ENCODE measurements around the gene MCRIP1. TPM values are rescaled to one million over a fixed set of nuclear protein-coding genes. Genes with fewer than 3 reads are reported as not detected.

Gene MCRIP1
- total RNA-seq, 1 donor = 65.2 TPM

DNA sequence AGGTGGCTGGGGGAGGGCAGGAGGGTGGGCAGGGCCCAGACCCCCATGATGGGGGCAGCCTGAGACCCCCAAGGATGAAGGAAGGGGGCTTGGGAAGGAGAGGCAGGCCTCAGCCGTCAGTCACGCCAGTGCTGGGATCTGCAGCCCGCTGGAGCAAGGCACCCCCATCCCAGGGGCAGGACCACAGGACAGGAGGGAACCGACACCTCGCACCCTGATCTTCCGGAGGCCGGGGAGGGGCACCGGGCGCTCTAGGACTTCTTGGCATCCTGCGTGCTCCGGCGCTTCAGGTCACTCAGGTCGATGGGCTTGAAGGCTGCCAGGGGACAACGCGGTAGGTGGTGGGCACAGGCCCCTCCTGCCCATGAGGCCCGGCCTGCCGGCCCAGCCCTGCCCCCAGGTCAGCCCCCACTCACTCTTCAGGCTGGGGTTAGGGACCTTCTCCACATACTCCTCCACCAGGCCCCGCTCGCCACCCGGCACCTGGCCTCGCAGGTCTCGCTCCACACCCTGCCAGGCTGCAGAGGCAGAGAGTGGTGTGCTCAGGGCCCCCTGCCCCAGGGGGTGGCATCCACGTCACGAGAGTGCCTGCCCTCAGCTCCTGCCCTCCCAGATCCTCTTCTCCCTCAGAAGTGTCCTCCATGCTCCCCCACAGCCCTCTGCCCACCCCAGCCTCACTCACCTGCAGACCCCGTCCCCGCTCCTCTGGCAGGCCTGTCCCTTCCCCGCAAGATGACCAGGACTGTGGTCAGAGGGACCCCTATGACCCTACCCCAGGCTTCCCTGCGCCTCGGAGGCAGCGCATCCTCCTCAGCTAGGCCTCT is 9.9 kb downstream of the MCRIP1 start:
- no peak for DNase-seq (ENCODE audit: low read depth in 2 of 3, low spot score in 2 of 3)

DNA sequence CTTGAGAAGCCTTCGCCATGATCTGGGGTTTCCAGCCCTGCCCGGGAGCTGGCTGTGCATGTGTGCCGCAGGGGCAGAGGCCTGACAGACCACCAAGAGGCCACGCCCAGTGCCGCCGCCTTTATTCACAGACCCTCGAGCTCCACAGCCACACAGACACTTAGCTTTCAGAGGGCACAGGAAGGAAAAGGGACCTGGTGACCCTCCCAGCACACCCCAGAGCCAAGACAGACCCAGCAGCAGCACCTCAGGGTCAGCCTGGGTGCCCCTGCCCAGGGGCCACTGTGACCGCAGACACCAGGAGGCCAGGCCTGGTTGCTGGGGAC is 10.8 kb downstream of the MCRIP1 start:
- DNase-seq (ENCODE audit: low read depth in 2 of 3, low spot score in 2 of 3) = no peak

GRCh38 chr17:81821603-81822311 is 11.3 kb downstream of the MCRIP1 start:
- DNase-seq (ENCODE audit: low read depth in 2 of 3, low spot score in 2 of 3) = no peak

DNA sequence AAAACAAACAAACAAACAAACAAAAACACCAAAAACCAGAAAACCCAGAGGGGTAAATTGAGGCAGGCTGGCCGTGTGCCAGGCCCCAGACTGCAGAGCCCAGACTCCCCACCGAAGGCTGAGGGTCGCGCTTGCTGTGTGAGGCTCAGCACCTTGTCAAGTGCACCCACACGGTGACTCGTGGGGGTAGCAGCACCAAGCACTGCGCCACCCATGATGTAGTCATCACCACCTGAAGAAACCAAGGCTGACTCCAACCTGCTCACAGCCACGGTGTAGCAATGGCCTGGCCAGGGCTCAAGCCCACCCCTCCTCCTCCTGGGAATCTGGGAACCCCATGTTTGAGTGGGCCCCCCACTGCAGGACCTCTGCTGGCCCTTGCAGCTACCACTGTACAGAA is 11.9 kb downstream of the MCRIP1 start:
- DNase-seq (ENCODE audit: low read depth in 2 of 3, low spot score in 2 of 3) = no peak

DNA sequence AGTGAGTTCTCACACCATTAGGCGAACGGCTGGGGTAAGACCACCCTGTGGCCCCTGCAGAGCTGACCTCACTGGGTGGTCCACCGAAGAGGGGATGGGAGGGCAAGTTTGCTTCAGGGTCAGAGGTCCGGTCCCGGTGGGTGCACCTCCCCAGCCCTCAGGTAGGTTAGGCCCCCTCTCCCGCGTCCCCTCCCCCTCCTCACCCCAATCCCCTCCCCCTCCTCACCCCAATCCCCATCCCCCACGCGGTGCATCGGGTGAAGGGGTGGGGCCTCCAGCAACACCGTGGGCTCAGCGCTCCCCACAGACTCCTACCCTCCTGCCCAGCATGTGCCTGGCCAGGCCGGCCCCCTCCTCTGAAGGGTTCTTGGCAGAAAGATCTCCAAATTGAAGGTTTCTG is 13.4 kb downstream of the MCRIP1 start:
- DNase-seq (ENCODE audit: low read depth in 2 of 3, low spot score in 2 of 3) = no peak

DNA sequence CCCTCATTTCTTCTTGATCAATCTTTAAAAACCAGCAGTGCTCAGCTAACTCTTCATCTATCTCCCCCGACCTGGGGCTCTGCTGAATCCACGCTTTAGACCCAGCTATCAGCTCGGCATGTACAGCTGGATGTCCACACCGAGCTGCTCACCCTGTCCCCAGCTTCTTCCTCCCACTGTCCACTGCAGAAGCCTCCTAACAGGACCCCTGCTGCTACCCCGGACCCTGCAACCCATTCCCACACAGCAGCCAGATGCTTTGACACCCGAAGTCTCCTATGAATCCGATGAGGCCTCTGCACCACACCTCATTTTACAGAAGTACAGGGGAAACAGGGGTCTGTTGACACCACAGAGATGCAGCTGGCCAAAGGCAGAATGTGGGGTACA is 15.3 kb downstream of the MCRIP1 start:
- no peak for DNase-seq (ENCODE audit: low read depth in 2 of 3, low spot score in 2 of 3)

- DNase-seq (ENCODE audit: low read depth in 2 of 3, low spot score in 2 of 3) = no peak
Observed at GRCh38 chr17:81815646-81815986, 17.5 kb downstream of the MCRIP1 start.

DNA sequence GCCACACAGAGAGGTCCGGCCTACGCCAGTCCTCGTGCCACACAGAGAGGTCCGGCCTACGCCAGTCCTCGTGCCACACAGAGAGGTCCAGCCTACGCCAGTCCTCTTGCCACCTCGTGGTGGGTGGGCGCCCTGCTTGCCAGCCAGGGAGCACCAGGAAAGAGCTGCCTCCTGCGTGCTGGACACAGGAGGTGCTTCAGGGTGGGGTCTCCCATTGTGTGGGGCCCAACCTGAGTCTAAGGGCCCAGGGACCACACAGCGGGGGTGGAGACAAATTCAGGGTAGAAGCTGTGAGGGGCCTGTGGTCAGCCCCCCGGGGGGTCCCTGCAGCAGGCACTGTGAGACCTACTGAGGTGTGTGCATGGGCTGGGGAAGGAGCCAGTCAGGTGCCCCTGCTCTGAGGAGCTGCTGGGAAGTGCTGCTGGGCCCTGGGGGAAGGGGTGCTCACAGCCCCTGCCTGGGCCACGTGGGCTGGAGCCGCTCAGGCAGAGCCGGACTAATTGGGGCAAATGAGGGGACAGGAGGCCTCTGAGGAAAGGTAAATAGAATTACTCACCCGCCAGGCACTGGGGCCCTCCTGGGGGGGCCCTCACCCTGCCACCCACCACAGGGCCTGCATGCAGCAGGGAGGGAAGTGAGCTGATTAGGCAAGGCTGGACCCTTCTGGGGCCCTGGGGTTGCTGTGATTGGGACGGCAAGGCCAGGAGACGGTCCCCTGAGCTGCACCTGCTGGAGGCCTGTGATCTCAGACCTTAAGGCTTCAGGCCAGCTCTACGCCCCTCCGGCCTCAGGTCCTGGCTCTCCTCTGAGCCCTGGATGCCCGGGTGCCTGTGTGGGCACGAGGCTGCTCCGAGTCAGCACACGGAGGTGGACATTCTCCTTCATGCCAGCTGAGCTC is 18.1 kb downstream of the MCRIP1 start:
- no peak for DNase-seq (ENCODE audit: low read depth in 2 of 3, low spot score in 2 of 3)

DNA sequence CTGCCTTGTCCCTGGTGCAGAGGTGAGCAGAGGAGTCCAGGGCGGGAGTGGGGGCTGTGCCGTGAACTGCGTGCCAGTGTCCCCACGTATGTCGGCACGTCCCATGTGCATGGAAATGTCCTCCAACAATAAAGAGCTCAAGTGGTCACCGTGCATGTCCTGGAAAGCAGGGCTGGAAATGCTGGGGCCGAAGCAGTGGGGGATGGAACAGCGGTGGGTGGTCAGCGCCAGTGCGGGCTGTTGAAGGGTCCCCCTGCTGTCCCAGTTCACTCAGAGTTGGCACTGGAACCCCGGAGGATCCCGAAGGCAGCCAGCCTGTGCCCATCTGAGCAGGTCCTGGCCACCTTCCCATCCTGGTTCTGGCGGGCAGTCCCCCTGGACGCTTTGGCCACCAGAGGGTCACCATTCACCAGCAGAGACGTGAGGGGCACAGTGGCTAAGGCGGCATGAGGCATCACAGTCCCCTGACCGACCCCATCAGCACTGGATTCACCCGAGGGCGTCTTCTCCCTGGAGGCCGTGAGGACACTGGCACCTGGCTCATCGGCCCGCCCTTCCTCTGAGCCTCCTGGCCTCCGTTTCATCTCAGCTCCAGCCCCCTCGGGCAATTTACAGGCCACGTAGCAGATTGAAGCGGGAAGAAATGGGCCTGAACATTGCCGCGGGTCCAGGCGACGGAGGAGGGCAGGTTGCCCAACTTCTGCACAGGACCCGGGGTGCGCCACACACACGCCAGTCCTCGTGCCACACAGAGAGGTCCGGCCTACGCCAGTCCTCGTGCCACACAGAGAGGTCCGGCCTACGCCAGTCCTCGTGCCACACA is 19.0 kb downstream of the MCRIP1 start:
- no peak for DNase-seq (ENCODE audit: low read depth in 2 of 3, low spot score in 2 of 3)

GRCh38 chr17:81813371-81813684 is 19.8 kb downstream of the MCRIP1 start:
- DNase-seq (ENCODE audit: low read depth in 2 of 3, low spot score in 2 of 3) = no peak

GRCh38 chr17:81812571-81813370 is 20.3 kb downstream of the MCRIP1 start:
- DNase-seq (ENCODE audit: low read depth in 2 of 3, low spot score in 2 of 3) = no peak

- no peak for DNase-seq (ENCODE audit: low read depth in 2 of 3, low spot score in 2 of 3)
Observed at GRCh38 chr17:81811705-81812570, 21.2 kb downstream of the MCRIP1 start.

GRCh38 chr17:81810892-81811704 is 22.0 kb downstream of the MCRIP1 start:
- no peak for DNase-seq (ENCODE audit: low read depth in 2 of 3, low spot score in 2 of 3)

GRCh38 chr17:81810476-81810875 is 22.6 kb downstream of the MCRIP1 start:
- DNase-seq (ENCODE audit: low read depth in 2 of 3, low spot score in 2 of 3) = no peak

DNA sequence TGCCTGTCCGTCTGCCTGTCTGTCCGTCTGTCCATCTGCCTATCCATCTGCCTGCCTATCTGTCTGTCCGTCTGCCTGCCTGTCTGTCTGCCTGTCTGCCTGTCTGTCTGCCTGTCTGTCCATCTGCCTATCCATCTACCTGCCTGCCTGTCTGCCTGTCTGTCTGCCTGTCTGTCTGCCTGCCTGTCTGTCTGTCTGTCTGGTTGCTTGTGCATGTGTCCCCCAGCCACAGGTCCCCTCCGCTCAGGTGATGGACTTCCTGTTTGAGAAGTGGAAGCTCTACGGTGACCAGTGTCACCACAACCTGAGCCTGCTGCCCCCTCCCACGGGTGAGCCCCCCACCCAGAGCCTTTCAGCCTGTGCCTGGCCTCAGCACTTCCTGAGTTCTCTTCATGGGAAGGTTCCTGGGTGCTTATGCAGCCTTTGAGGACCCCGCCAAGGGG is 23.5 kb downstream of the MCRIP1 start:
- DNase-seq (ENCODE audit: low read depth in 2 of 3, low spot score in 2 of 3) = no peak

DNA sequence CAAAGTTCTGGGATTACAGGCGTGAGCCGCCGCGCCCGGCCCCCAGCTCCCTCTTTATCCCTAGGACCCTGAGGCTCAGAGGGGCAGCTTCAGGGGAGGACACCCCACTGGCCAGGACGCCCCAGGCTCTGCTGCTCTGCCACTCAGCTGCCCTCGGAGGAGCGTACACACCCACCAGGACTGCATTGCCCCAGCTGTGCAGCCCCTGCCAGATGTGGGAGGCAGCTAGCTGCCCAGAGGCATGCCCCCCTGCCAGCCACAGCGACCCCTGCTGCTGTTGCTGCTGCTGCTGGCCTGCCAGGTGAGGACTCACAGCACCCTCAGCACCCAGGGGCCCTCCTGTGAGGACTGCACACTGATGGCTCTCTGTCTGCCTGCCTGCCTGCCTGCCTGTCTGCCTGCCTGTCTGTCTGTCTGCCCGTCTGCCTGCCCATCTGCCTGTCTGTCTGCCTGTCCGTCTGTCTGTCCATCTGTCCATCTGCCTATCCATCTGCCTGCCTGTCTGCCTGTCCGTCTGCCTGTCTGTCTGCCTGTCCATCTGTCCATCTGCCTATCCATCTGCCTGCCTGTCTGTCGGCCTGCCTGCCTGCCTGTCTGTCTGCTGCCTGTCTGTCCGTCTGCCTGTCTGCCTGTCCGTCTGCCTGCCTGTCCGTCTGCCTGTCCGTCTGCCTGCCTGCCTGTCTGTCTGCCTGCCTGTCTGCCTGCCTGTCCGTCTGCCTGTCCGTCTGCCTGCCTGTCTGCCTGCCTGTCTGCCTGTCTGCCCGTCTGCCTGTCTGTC is 24.1 kb downstream of the MCRIP1 start:
- DNase-seq (ENCODE audit: low read depth in 2 of 3, low spot score in 2 of 3) = no peak

- DNase-seq (ENCODE audit: low read depth in 2 of 3, low spot score in 2 of 3) = no peak
Observed at GRCh38 chr17:81807839-81808238, 25.3 kb downstream of the MCRIP1 start.

Data from hematopoietic multipotent progenitor cell (in vitro differentiated cells).